ENCODE results near the gene PP2D1. TPM values are rescaled to one million over a fixed set of nuclear protein-coding genes. Genes with fewer than 3 reads are reported as not detected.

PP2D1 gene
- polyA plus RNA-seq, 3 donors, result 0.41 to 0.56 TPM; not detected in 1

DNA sequence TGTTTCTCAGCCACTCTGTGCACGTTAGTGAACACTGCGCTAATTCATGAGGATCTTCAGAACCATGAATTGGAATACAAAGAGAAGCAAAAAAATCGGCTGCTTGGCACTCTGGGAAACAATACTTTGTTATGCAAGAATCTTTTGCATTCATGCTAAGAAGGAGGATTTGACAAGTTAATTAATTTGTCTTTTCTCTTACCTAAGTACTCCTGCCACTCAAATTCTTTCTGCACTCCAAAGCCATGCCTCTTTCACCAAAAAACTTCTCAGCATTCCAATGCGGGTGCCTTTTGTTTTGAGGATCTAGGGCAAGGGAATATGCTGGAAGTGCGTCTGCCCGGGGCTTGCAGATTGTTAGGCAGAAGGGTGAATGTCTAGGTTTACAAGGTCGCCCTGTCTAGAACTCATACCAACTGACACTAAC, 16.9 kb upstream of the PP2D1 start:
- no peak overlapping the region for H3K27ac ChIP-seq (ENCODE audit: low read depth in 1 of 2, low read length in 2 of 2)
- Mint-ChIP-seq H3K4me3 (no peak overlapping the region), H3K4me1 (peaks cover 3% of the 10 kb centered on the region), H3K9me3 (no peaks in the 10 kb centered on the region), H3K27ac (no peak overlapping the region), H3K36me3 (no peaks in the 10 kb centered on the region), H3K27me3 (ENCODE audit: low read depth in 3 of 3) (peaks cover 0 to 8% (median 2%) of the 10 kb centered on the region in 3 donors)
- H3K4me2 ChIP-seq (replicated peaks; ENCODE audit: extremely low read depth, low read length, poor library complexity, severe bottlenecking), result no peak overlapping the region
- TF ChIP-seq, protein P1, sequence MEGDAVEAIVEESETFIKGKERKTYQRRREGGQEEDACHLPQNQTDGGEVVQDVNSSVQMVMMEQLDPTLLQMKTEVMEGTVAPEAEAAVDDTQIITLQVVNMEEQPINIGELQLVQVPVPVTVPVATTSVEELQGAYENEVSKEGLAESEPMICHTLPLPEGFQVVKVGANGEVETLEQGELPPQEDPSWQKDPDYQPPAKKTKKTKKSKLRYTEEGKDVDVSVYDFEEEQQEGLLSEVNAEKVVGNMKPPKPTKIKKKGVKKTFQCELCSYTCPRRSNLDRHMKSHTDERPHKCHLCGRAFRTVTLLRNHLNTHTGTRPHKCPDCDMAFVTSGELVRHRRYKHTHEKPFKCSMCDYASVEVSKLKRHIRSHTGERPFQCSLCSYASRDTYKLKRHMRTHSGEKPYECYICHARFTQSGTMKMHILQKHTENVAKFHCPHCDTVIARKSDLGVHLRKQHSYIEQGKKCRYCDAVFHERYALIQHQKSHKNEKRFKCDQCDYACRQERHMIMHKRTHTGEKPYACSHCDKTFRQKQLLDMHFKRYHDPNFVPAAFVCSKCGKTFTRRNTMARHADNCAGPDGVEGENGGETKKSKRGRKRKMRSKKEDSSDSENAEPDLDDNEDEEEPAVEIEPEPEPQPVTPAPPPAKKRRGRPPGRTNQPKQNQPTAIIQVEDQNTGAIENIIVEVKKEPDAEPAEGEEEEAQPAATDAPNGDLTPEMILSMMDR (IDR thresholded peaks at IDR 0.05), result no peak
- H3K36me3 ChIP-seq (replicated peaks in 1 of 2; ENCODE audit: control insufficient read depth in 1 of 2, insufficient read depth in 2 of 2, low read length in 2 of 2), result no peaks in the 10 kb centered on the region
- H3K4me3 ChIP-seq (replicated peaks in 1 of 3; ENCODE audit: low read depth in 2 of 3, low read length in 3 of 3), result no peak overlapping the region
- intact Hi-C loops (cut with micrococcal nuclease), result no loop called here
- no peaks in the 10 kb centered on the region for H3K4me1 ChIP-seq (ENCODE audit: control insufficient read depth in 1 of 2, insufficient read depth in 2 of 2, low read length in 2 of 2)
- WGBS (ENCODE audit: insufficient coverage), result no CpG with 5 or more reads among the region's 7 CpGs
- H2AFZ ChIP-seq (ENCODE audit: insufficient read depth, low read depth, low read length, poor library complexity, severe bottlenecking), result no peak overlapping the region
- H3K9ac ChIP-seq (ENCODE audit: insufficient read depth, low read length, poor library complexity, severe bottlenecking), result no peak overlapping the region
- H3K27me3 ChIP-seq (ENCODE audit: control insufficient read depth in 2 of 2, insufficient read depth in 2 of 2, low read length in 2 of 2), result no peaks in the 10 kb centered on the region
- no peaks in the 10 kb centered on the region for H3K9me3 ChIP-seq (replicated peaks in 1 of 2; ENCODE audit: control insufficient read depth in 1 of 2, insufficient read depth in 1 of 2, low read length in 2 of 2)
- DNase-seq, result no peak
- no peaks in the 10 kb centered on the region for H3K79me2 ChIP-seq (ENCODE audit: insufficient read depth, low read length)
- no peaks in the 10 kb centered on the region for H4K20me1 ChIP-seq (ENCODE audit: insufficient read depth, low read length)

- H3K36me3 ChIP-seq (replicated peaks in 1 of 2; ENCODE audit: control insufficient read depth in 1 of 2, insufficient read depth in 2 of 2, low read length in 2 of 2), result no peaks in the 10 kb centered on the region
- H3K9me3 Mint-ChIP-seq, result no peaks in the 10 kb centered on the region
- no peak overlapping the region for H3K4me3 ChIP-seq (replicated peaks in 1 of 3; ENCODE audit: low read depth in 2 of 3, low read length in 3 of 3)
- TF ChIP-seq, protein P1 (IDR thresholded peaks at IDR 0.05), result no peak
- no peak overlapping the region for H3K4me3 Mint-ChIP-seq
- no peak overlapping the region for H3K9ac ChIP-seq (ENCODE audit: insufficient read depth, low read length, poor library complexity, severe bottlenecking)
- H3K79me2 ChIP-seq (ENCODE audit: insufficient read depth, low read length), result no peaks in the 10 kb centered on the region
- no peak overlapping the region for H3K4me2 ChIP-seq (replicated peaks; ENCODE audit: extremely low read depth, low read length, poor library complexity, severe bottlenecking)
- H3K36me3 Mint-ChIP-seq, result no peaks in the 10 kb centered on the region
- no peaks in the 10 kb centered on the region for H3K9me3 ChIP-seq (replicated peaks in 1 of 2; ENCODE audit: control insufficient read depth in 1 of 2, insufficient read depth in 1 of 2, low read length in 2 of 2)
- intact Hi-C loops (cut with micrococcal nuclease), result no loop called here
- no peak overlapping the region for H3K27ac Mint-ChIP-seq
- DNase-seq, result no peak
- H3K27me3 ChIP-seq (ENCODE audit: control insufficient read depth in 2 of 2, insufficient read depth in 2 of 2, low read length in 2 of 2), result no peaks in the 10 kb centered on the region
- no peaks in the 10 kb centered on the region for H3K4me1 ChIP-seq (ENCODE audit: control insufficient read depth in 1 of 2, insufficient read depth in 2 of 2, low read length in 2 of 2)
- no peak overlapping the region for H2AFZ ChIP-seq (ENCODE audit: insufficient read depth, low read depth, low read length, poor library complexity, severe bottlenecking)
- H4K20me1 ChIP-seq (ENCODE audit: insufficient read depth, low read length), result no peaks in the 10 kb centered on the region
- no peak overlapping the region for H3K27ac ChIP-seq (ENCODE audit: low read depth in 1 of 2, low read length in 2 of 2)
- peaks cover 8% of the 10 kb centered on the region for H3K4me1 Mint-ChIP-seq
- WGBS (ENCODE audit: insufficient coverage), result no CpG with 5 or more reads among the region's 4 CpGs
- H3K27me3 Mint-ChIP-seq (ENCODE audit: low read depth in 3 of 3), result peaks cover 0 to 8% (median 2%) of the 10 kb centered on the region in 3 donors
These were observed 15.1 kb upstream of the PP2D1 start for GRCh38 chr3:20027136-20027535.

All from CD14-positive monocyte (primary cell).